ENCODE measurements around the gene MID1.

MID1 gene

GRCh38 chrX:10576186-10576585, 44.2 kb downstream of the MID1 start:
- TF ChIP-seq REST (IDR thresholded peaks at IDR 0.05; ENCODE audit: insufficient read depth in 1 of 2, low read depth in 2 of 2, low read length in 2 of 2) = no peak
- TF ChIP-seq FOXP2 (optimal IDR thresholded peaks at IDR 0.05; ENCODE audit: borderline replicate concordance, extremely low read depth, extremely low read length, insufficient read depth) = no peak
- no peak for TF ChIP-seq TAF1 (IDR thresholded peaks at IDR 0.05; ENCODE audit: borderline replicate concordance, insufficient read depth, low read length)

DNA sequence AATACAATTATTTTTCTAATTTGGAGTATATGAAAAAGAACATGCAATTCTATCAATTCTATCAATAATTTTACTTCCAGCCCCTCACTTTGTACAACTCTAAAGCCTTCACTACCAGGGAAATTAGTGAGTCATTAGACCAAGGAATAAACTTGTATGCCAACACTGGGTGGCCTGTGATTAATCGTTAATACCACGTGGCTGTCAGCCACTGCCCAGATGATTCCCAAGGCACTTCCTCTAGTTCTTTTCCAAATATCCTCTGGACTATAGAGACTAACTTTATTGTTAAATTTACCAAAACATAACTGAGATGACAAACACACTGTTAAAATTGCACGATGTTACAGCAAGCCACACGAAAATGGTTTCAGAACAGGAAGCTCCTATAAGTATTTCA, 45.7 kb downstream of the MID1 start:
- no peak for TF ChIP-seq FOXP2 (optimal IDR thresholded peaks at IDR 0.05; ENCODE audit: borderline replicate concordance, extremely low read depth, extremely low read length, insufficient read depth)
- TF ChIP-seq REST (IDR thresholded peaks at IDR 0.05; ENCODE audit: insufficient read depth in 1 of 2, low read depth in 2 of 2, low read length in 2 of 2) = no peak
- no peak for TF ChIP-seq POLR2AphosphoS5 (IDR thresholded peaks at IDR 0.05; ENCODE audit: low read depth, low read length)
- TF ChIP-seq TAF1 (IDR thresholded peaks at IDR 0.05; ENCODE audit: borderline replicate concordance, insufficient read depth, low read length) = no peak
- no peak for TF ChIP-seq SIN3A (IDR thresholded peaks at IDR 0.05; ENCODE audit: borderline replicate concordance, insufficient read depth, low read length)

DNA sequence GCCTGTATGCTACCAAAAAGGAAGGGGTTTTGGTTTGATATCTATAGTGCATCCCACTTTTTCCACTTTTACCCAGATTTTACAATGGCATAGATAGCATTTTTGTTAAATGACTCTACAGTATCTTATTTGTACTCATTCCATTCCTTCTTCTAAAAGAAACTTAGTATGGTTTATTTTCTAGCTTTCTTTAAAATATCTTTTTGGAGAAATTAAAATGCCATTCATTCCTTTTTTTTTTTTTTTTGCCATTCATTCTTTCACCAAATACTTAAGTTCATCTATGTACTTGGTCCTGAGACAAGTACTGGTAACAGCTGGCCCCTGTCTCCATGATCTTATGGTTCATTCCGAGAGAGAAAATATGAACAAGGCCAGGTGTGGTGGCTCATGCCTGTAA, 49.1 kb downstream of the MID1 start:
- TF ChIP-seq REST (IDR thresholded peaks at IDR 0.05; ENCODE audit: insufficient read depth in 1 of 2, low read depth in 2 of 2, low read length in 2 of 2) (no peak), SIN3A (IDR thresholded peaks at IDR 0.05; ENCODE audit: borderline replicate concordance, insufficient read depth, low read length) (no peak), FOXP2 (optimal IDR thresholded peaks at IDR 0.05; ENCODE audit: borderline replicate concordance, extremely low read depth, extremely low read length, insufficient read depth) (no peak), TAF1 (IDR thresholded peaks at IDR 0.05; ENCODE audit: borderline replicate concordance, insufficient read depth, low read length) (no peak), POLR2AphosphoS5 (IDR thresholded peaks at IDR 0.05; ENCODE audit: low read depth, low read length) (no peak)

DNA sequence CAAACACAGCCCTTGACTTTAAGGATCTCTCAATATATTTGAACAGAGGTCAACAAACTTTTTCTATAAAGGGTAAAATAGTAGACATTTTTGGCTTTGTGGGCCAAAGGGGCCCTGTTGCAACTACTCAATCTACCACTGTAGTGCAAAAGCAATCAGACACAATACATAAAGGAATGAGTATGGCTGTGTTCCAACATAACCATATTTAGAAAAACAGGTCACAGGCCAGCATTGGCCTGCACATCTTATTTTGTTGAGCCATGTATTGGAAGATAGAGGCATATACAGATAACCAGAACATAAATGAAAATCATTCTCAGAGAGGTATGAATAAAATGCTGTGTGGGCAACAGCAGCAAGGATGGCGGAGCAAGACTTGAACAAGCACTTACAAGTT, 49.8 kb downstream of the MID1 start:
- TF ChIP-seq TAF1 (IDR thresholded peaks at IDR 0.05; ENCODE audit: borderline replicate concordance, insufficient read depth, low read length) = no peak
- no peak for TF ChIP-seq SIN3A (IDR thresholded peaks at IDR 0.05; ENCODE audit: borderline replicate concordance, insufficient read depth, low read length)
- no peak for TF ChIP-seq FOXP2 (optimal IDR thresholded peaks at IDR 0.05; ENCODE audit: borderline replicate concordance, extremely low read depth, extremely low read length, insufficient read depth)
- TF ChIP-seq POLR2AphosphoS5 (IDR thresholded peaks at IDR 0.05; ENCODE audit: low read depth, low read length) = no peak
- no peak for TF ChIP-seq REST (IDR thresholded peaks at IDR 0.05; ENCODE audit: insufficient read depth in 1 of 2, low read depth in 2 of 2, low read length in 2 of 2)

- TF ChIP-seq FOXP2 (optimal IDR thresholded peaks at IDR 0.05; ENCODE audit: borderline replicate concordance, extremely low read depth, extremely low read length, insufficient read depth) (no peak), REST (IDR thresholded peaks at IDR 0.05; ENCODE audit: insufficient read depth in 1 of 2, low read depth in 2 of 2, low read length in 2 of 2) (no peak), POLR2AphosphoS5 (IDR thresholded peaks at IDR 0.05; ENCODE audit: low read depth, low read length) (no peak), SIN3A (IDR thresholded peaks at IDR 0.05; ENCODE audit: borderline replicate concordance, insufficient read depth, low read length) (no peak), TAF1 (IDR thresholded peaks at IDR 0.05; ENCODE audit: borderline replicate concordance, insufficient read depth, low read length) (no peak)
These were observed 50.4 kb downstream of the MID1 start for GRCh38 chrX:10569946-10570345.

Measured in PFSK-1 (cell line).